SK-N-SH (cell line): ENCODE data around the gene CD74. TPM values are rescaled to one million over a fixed set of nuclear protein-coding genes. Genes with fewer than 3 reads are reported as not detected.

Experiments used
- CTCF ChIA-PET: fragments of 300-600, 350-600 bp; formaldehyde crosslinking; extraction: SDS; loops from one replicate; lab custom pipeline; 2021; lab: Yijun Ruan, JAX
- POLR2A ChIA-PET: fragments of 350-600 bp; sonication (Branson Sonifier 250); formaldehyde crosslinking; extraction: SDS; loops from one replicate; lab custom pipeline; 2020; ENCODE audit warnings: antibody characterized with exemption, inconsistent platforms; lab: Yijun Ruan, JAX
- DNase-seq: peaks from one replicate; pipeline ENCODE4 v3.0.0; 2012
- H2AFZ ChIP-seq: fragments of 200-600 bp; sonication (generic); 2 replicates; pipeline ENCODE4 v1.8.1; 2016; ENCODE audit warnings: antibody characterized with exemption, mild to moderate bottlenecking, low read depth
- H3F3A ChIP-seq: fragments of 200-600 bp; sonication (generic); replicated peaks from 2 replicates; pipeline ENCODE3; 2016; ENCODE audit warnings: antibody characterized with exemption, mild to moderate bottlenecking; ENCODE audit not compliant: insufficient read depth
- H3K27ac ChIP-seq, 2 experiments: fragments of 200-500 bp in 1 of 2; fragments of 200-600 bp in 1 of 2; sonication (Bioruptor generic) in 1 of 2; sonication (generic), shearing (Covaris generic) in 1 of 2; 2 replicates each; pipeline versions ENCODE4 v1.5.1 to v1.6.1; 2014 to 2016; ENCODE audit warnings: low read depth in 2 of 2, inconsistent platforms in 1 of 2, low read length in 1 of 2, mild to moderate bottlenecking in 1 of 2, mixed read lengths in 1 of 2
- H3K27me3 ChIP-seq: fragments of 200-600 bp; sonication (generic), shearing (Covaris generic); 2 replicates; pipeline ENCODE4 v1.6.1; 2016; ENCODE audit warnings: mixed run types; ENCODE audit not compliant: insufficient read depth
- H3K36me3 ChIP-seq, 2 experiments: fragments of 200-500 bp in 1 of 2; fragments of 200-600 bp in 1 of 2; sonication (Bioruptor generic) in 1 of 2; sonication (generic) in 1 of 2; replicated peaks in 1 of 2; 2 replicates each; pipeline versions ENCODE3 to v1.5.1; 2014 to 2016; ENCODE audit warnings: low read length in 1 of 2, mild to moderate bottlenecking in 1 of 2; ENCODE audit not compliant: insufficient read depth in 2 of 2, control insufficient read depth in 1 of 2
- H3K4me1 ChIP-seq, 2 experiments: fragments of 200-500 bp in 1 of 2; fragments of 200-600 bp in 1 of 2; sonication (Bioruptor generic) in 1 of 2; sonication (generic), shearing (Covaris generic) in 1 of 2; 2 replicates each; pipeline versions ENCODE4 v1.5.1 to v1.6.1; 2014 to 2016; ENCODE audit warnings: low read depth in 1 of 2, low read length in 1 of 2, mixed run types in 1 of 2; ENCODE audit not compliant: insufficient read depth in 2 of 2, control insufficient read depth in 1 of 2
- H3K4me2 ChIP-seq: fragments of 200-600 bp; sonication (generic), shearing (Covaris generic); 2 replicates; pipeline ENCODE4 v1.6.1; 2017; ENCODE audit warnings: mixed run types
- H3K4me3 ChIP-seq, 2 experiments: fragments of 200-500 bp in 1 of 2; fragments of 200-600 bp in 1 of 2; sonication (Bioruptor generic) in 1 of 2; sonication (generic), shearing (Covaris generic) in 1 of 2; 2 replicates each; pipeline versions ENCODE4 v1.5.1 to v1.8.1; 2014 to 2016; ENCODE audit warnings: low read depth in 2 of 2, inconsistent platforms in 1 of 2, low read length in 1 of 2, mild to moderate bottlenecking in 1 of 2, mixed read lengths in 1 of 2, moderate library complexity in 1 of 2
- H3K79me2 ChIP-seq: fragments of 200-600 bp; sonication (generic); 2 replicates; pipeline ENCODE4 v1.8.1; 2017; ENCODE audit warnings: mild to moderate bottlenecking; ENCODE audit not compliant: insufficient read depth
- H3K9ac ChIP-seq: fragments of 200-600 bp; sonication (generic); 2 replicates; pipeline ENCODE4 v1.6.1; 2017; ENCODE audit warnings: mixed run types
- H3K9me2 ChIP-seq: fragments of 200-600 bp; sonication (generic); 2 replicates; pipeline ENCODE4 v1.6.1; 2017; ENCODE audit warnings: mixed run types
- H3K9me3 ChIP-seq: fragments of 200-600 bp; sonication (generic); 2 replicates; pipeline ENCODE4 v1.6.1; 2017; ENCODE audit warnings: mixed run types, mild to moderate bottlenecking, moderate library complexity
- H4K20me1 ChIP-seq: fragments of 200-600 bp; sonication (generic); 2 replicates; pipeline ENCODE4 v1.6.1; 2017; ENCODE audit warnings: mild to moderate bottlenecking, mixed run types; ENCODE audit not compliant: insufficient read depth
- CHD2 ChIP-seq: fragments of 150-350 bp; IDR thresholded peaks from 2 replicates; pipeline ENCODE4 v1.6.1; 2018; ENCODE audit warnings: low read length; ENCODE audit not compliant: partially characterized antibody
- FOSL2 ChIP-seq: IDR thresholded peaks from 2 replicates; pipeline ENCODE4 v1.4.0; 2012; ENCODE audit warnings: low read depth, mild to moderate bottlenecking, moderate library complexity, borderline replicate concordance
- GABPA ChIP-seq: IDR thresholded peaks from 2 replicates; pipeline ENCODE4 v1.4.0; 2012; ENCODE audit warnings: low read depth, mild to moderate bottlenecking
- MEF2A ChIP-seq: IDR thresholded peaks from 2 replicates; pipeline ENCODE4 v1.4.0; 2012; ENCODE audit warnings: low read depth, borderline replicate concordance
- RCOR1 ChIP-seq: fragments of 150-350 bp; IDR thresholded peaks from 2 replicates; pipeline ENCODE4 v1.6.1; 2017; ENCODE audit warnings: antibody characterized with exemption, low read length
- RFX5 ChIP-seq: IDR thresholded peaks from 2 replicates; pipeline ENCODE4 v1.6.1; 2012; ENCODE audit warnings: mild to moderate bottlenecking, improper control_type of control experiment, low read length
- RXRA ChIP-seq: IDR thresholded peaks from 2 replicates; pipeline ENCODE4 v1.4.0; 2012; ENCODE audit warnings: low read depth, mild to moderate bottlenecking, borderline replicate concordance
- TCF12 ChIP-seq: IDR thresholded peaks from 2 replicates; pipeline ENCODE4 v1.4.0; 2012
- WGBS: methylation state at CpG from one replicate; pipeline ENCODE4 v1.1.6; 2017; ENCODE audit warnings: low lambda C conversion rate; 5-methylcytosine and 5-hydroxymethylcytosine counted together
- polyA plus RNA-seq, 3 experiments: library from polyadenylated mRNA; depleted of rRNA; stranded (reverse); fragments of >200 nt; gene quantifications; 2 replicates each; pipeline ENCODE4 v1.2.3, GENCODE V29; 2012
- TF ChIP-seq, protein P1 (sequence below): IDR thresholded peaks from 2 replicates; pipeline ENCODE4 v1.4.0; 2012; ENCODE audit warnings: low read depth
- TF ChIP-seq, protein P2 (sequence below): fragments of 150-350 bp; IDR thresholded peaks from 2 replicates; pipeline ENCODE4 v1.6.1; 2016; ENCODE audit warnings: mild to moderate bottlenecking, low read depth, low read length
- TF ChIP-seq, protein P3 (sequence below): IDR thresholded peaks from 2 replicates; pipeline ENCODE4 v1.6.1; 2012; ENCODE audit warnings: mild to moderate bottlenecking, low read depth, low read length, moderate library complexity
- TF ChIP-seq, protein P4 (sequence below): IDR thresholded peaks from 2 replicates; pipeline ENCODE4 v1.4.0; 2012; ENCODE audit warnings: low read depth, borderline replicate concordance
- TF ChIP-seq, protein P5 (sequence below): IDR thresholded peaks from 2 replicates; pipeline ENCODE4; 2012

The CD74 gene
- polyA plus RNA-seq, 1 of the 3 experiments (the other 2 are of a cell fraction): 0.26 TPM

DNA sequence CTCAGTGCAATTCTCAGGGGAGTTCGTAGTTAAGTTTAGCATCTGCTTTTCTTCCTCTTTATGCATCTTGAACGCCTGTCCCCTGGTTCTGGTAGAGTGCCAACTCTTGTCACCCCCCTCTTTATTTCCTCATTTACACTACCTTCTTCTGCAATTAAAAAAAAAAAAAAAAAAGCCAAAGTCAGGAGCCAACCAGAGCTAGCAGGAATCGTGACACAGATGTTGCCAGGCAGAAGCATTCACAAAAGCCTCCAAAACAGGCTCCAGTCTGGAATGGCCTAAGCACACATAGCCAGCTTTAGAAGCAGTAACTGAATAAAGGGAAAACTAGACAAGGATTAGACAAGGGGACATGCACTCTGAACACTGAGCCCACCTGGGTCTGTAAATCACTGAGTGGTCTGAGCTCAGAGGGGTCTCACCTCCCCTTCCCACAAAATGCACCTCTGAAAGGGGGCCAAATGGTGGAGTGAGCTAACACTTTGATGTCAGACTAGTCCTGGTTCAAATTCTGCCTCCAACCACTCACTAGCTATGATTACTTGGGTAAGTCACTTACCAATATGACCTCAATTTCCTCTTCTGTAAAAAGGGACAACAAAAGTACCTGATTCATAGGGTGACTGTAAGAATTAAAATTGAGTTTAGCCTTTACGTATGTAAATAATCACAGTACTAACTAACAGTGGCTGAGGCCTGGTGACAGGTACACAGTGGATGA, 2.0 kb downstream of the CD74 start:
- 48% methylated on average over 4 of the region's 4 CpGs for WGBS
- no peak overlapping the region for H3K4me3 ChIP-seq
- no peak overlapping the region for H2AFZ ChIP-seq
- no peaks in the 10 kb centered on the region for H3K9me3 ChIP-seq
- H3K9ac ChIP-seq: no peak overlapping the region
- no peaks in the 10 kb centered on the region for H3K79me2 ChIP-seq
- TF ChIP-seq RFX5: peak; percentile 100
- TF ChIP-seq TCF12: no peak
- TF ChIP-seq, protein P1, sequence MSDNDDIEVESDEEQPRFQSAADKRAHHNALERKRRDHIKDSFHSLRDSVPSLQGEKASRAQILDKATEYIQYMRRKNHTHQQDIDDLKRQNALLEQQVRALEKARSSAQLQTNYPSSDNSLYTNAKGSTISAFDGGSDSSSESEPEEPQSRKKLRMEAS: no peak
- TF ChIP-seq GABPA: no peak
- TF ChIP-seq, protein P2, sequence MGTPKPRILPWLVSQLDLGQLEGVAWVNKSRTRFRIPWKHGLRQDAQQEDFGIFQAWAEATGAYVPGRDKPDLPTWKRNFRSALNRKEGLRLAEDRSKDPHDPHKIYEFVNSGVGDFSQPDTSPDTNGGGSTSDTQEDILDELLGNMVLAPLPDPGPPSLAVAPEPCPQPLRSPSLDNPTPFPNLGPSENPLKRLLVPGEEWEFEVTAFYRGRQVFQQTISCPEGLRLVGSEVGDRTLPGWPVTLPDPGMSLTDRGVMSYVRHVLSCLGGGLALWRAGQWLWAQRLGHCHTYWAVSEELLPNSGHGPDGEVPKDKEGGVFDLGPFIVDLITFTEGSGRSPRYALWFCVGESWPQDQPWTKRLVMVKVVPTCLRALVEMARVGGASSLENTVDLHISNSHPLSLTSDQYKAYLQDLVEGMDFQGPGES: peak; percentile 50
- H3F3A ChIP-seq: peaks cover 8% of the 10 kb centered on the region
- peak overlapping the region in 1 of 2 experiments; percentile 84; a peak in 2 of 4 replicates for H3K27ac ChIP-seq
- ChIA-PET POLR2A (interaction anchor here (0.6 to 1.7 kb wide), 6 partner anchors 9 to 148 kb away, joined by 3 to 6 read pairs (median 6); partner anchors contain the start of gene RPS14), CTCF (interaction anchor here (0.7 to 1.4 kb wide), 5 partner anchors 23 to 214 kb away, joined by 3 to 5 read pairs (median 3); no protein-coding TSS in a partner anchor)
- no peaks in the 10 kb centered on the region for H3K36me3 ChIP-seq
- peak; percentile 80 for DNase-seq
- no peaks in the 10 kb centered on the region for H4K20me1 ChIP-seq
- H3K4me2 ChIP-seq: no peak overlapping the region
- peaks cover 4 to 8% of the 10 kb centered on the region in 2 experiments; a peak in 3 of 4 replicates for H3K4me1 ChIP-seq
- no peaks in the 10 kb centered on the region for H3K9me2 ChIP-seq
- H3K27me3 ChIP-seq: no peaks in the 10 kb centered on the region

DNA sequence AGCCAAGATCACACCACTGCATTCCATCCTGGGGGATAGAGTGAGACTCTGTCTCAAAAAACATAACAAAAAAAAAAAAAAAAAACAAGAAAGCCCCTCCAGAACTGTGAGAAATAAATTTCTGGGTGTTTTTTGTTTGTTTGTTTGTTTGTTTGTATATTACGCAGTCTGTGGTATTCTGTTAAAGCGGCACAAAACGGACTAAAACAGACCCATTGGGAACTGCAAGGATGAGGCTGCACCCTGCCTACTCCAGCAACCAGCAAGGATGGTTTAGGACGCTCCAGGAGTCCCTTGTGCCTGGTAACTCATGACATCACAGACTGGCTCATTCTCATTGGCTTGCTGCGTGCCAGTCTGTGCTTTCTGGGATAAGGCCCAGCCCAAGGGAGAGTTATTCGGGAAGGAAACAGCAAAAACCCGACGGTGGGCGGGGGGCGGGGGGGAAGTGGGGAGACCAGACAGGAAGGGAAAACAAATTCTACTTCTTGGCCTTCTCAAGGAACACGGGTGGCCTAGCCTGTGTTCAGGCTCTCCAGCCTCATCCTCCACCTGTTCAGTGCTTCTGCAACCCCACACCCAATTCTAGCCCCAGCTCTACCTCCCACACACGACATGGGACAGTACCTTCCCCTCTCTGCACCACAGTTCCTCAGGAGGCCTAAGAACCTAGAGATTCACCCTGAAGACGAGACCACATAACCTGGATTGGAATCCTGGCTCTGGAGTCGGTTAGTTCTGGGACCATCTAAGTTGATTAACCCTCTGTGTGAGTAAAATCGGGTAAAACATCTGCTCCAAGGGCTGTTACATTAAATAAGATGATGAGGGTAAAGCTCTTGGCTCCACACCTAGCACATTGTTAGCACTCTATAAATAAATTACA, 2.8 kb downstream of the CD74 start:
- Histone ChIP-seq H3K4me3 (peak overlapping the region in 1 of 2 experiments; percentile 20; a peak in 1 of 4 replicates), H3K4me1 (peaks cover 4 to 8% of the 10 kb centered on the region in 2 experiments; a peak in 3 of 4 replicates), H4K20me1 (no peaks in the 10 kb centered on the region), H2AFZ (peak overlapping the region; percentile 83), H3K9me3 (no peaks in the 10 kb centered on the region), H3K9me2 (no peaks in the 10 kb centered on the region), H3K27me3 (no peaks in the 10 kb centered on the region), H3K4me2 (peak overlapping the region; percentile 56), H3K9ac (no peak overlapping the region), H3K27ac (peak overlapping the region in 1 of 2 experiments; percentile 84; a peak in 2 of 4 replicates), H3K36me3 (no peaks in the 10 kb centered on the region), H3F3A (peaks cover 8% of the 10 kb centered on the region), H3K79me2 (no peaks in the 10 kb centered on the region)
- DNase-seq: peak; percentile 91
- TF ChIP-seq CHD2 (peak; percentile 58), RFX5 (peak; percentile 99), RXRA (no peak), FOSL2 (no peak), MEF2A (no peak), RCOR1 (no peak)
- TF ChIP-seq, protein P3, sequence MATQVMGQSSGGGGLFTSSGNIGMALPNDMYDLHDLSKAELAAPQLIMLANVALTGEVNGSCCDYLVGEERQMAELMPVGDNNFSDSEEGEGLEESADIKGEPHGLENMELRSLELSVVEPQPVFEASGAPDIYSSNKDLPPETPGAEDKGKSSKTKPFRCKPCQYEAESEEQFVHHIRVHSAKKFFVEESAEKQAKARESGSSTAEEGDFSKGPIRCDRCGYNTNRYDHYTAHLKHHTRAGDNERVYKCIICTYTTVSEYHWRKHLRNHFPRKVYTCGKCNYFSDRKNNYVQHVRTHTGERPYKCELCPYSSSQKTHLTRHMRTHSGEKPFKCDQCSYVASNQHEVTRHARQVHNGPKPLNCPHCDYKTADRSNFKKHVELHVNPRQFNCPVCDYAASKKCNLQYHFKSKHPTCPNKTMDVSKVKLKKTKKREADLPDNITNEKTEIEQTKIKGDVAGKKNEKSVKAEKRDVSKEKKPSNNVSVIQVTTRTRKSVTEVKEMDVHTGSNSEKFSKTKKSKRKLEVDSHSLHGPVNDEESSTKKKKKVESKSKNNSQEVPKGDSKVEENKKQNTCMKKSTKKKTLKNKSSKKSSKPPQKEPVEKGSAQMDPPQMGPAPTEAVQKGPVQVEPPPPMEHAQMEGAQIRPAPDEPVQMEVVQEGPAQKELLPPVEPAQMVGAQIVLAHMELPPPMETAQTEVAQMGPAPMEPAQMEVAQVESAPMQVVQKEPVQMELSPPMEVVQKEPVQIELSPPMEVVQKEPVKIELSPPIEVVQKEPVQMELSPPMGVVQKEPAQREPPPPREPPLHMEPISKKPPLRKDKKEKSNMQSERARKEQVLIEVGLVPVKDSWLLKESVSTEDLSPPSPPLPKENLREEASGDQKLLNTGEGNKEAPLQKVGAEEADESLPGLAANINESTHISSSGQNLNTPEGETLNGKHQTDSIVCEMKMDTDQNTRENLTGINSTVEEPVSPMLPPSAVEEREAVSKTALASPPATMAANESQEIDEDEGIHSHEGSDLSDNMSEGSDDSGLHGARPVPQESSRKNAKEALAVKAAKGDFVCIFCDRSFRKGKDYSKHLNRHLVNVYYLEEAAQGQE: no peak
- TF ChIP-seq, protein P4, sequence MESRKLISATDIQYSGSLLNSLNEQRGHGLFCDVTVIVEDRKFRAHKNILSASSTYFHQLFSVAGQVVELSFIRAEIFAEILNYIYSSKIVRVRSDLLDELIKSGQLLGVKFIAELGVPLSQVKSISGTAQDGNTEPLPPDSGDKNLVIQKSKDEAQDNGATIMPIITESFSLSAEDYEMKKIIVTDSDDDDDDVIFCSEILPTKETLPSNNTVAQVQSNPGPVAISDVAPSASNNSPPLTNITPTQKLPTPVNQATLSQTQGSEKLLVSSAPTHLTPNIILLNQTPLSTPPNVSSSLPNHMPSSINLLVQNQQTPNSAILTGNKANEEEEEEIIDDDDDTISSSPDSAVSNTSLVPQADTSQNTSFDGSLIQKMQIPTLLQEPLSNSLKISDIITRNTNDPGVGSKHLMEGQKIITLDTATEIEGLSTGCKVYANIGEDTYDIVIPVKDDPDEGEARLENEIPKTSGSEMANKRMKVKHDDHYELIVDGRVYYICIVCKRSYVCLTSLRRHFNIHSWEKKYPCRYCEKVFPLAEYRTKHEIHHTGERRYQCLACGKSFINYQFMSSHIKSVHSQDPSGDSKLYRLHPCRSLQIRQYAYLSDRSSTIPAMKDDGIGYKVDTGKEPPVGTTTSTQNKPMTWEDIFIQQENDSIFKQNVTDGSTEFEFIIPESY: no peak
- TF ChIP-seq, protein P1: no peak
- TF ChIP-seq, protein P5, sequence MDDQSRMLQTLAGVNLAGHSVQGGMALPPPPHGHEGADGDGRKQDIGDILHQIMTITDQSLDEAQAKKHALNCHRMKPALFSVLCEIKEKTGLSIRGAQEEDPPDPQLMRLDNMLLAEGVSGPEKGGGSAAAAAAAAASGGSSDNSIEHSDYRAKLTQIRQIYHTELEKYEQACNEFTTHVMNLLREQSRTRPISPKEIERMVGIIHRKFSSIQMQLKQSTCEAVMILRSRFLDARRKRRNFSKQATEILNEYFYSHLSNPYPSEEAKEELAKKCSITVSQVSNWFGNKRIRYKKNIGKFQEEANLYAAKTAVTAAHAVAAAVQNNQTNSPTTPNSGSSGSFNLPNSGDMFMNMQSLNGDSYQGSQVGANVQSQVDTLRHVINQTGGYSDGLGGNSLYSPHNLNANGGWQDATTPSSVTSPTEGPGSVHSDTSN: peak; percentile 61
- 11% methylated on average over 13 of the region's 15 CpGs for WGBS
- CTCF ChIA-PET: interaction anchor here (0.7 to 1.4 kb wide), 5 partner anchors 24 to 215 kb away, joined by 3 to 5 read pairs (median 3); no protein-coding TSS in a partner anchor
- POLR2A ChIA-PET: interaction anchor here (0.5 to 1.7 kb wide), 4 partner anchors 8 to 44 kb away, joined by 3 to 6 read pairs (median 6); partner anchors contain the start of gene RPS14
